ENCODE data around the gene RAP1GAP.
"Not testable (repeated sequence)": the region's sequence is repeated elsewhere in the genome, so short reads cannot be mapped to it uniquely, and the experiment has no call there.

The RAP1GAP gene

DNA sequence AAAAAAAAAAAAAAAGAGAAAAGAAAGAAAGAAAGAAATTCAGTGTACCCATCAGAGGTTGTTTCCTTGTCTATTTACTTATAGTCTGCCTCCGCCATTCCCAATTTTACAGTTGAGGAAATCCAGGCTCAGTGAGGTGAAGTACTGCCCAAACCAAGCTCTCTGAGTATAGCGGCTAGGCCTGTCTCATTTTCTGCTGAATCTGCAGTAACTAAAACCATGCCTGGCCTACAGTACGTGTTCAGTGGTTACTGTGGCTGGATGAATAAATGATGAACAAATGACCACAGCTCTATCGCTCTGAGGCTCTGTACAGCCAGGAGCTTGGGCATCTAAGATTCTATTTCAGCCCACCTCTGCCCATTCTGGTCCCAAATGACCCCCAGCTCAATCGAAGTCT is 24.3 kb downstream of the RAP1GAP start:
- no peak for FAIRE-seq

GRCh38 chr1:21644348-21644747 is 24.8 kb downstream of the RAP1GAP start:
- FAIRE-seq (no peak), DNase-seq (ENCODE audit: low spot score) (no peak)

More for the DNA sequence above, 24.3 kb downstream of the RAP1GAP start:
- DNase-seq (ENCODE audit: low spot score), result peak; percentile 28

- no peak for FAIRE-seq
Observed at GRCh38 chr1:21643624-21644023, 25.5 kb downstream of the RAP1GAP start.

GRCh38 chr1:21641967-21642739 is 27.0 kb downstream of the RAP1GAP start:
- DNase-seq (ENCODE audit: low spot score), result peak; percentile 58
- FAIRE-seq, result no peak

More at GRCh38 chr1:21643624-21644023, 25.5 kb downstream of the RAP1GAP start:
- DNase-seq (ENCODE audit: low spot score), result no peak

DNA sequence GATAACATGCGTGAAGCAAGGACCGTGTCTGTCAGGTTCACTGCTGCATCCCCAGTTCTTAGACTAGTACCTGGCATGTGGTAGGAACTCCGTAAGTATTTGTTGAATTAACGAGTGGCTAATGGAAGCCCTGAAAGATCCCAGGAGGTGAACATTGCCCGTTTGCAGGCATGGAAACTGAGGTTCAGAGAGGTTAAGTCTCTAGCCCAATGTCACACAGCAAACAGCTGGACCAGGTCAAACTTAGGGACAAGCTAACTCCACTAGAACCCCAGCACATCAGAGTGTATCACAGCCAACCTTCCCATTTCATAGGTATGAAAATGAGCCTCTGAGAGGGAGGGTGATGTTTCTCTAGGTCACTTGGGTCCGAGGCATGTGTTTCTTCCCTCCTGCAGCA is 27.6 kb downstream of the RAP1GAP start:
- FAIRE-seq, result no peak
- no peak for DNase-seq (ENCODE audit: low spot score)

DNA sequence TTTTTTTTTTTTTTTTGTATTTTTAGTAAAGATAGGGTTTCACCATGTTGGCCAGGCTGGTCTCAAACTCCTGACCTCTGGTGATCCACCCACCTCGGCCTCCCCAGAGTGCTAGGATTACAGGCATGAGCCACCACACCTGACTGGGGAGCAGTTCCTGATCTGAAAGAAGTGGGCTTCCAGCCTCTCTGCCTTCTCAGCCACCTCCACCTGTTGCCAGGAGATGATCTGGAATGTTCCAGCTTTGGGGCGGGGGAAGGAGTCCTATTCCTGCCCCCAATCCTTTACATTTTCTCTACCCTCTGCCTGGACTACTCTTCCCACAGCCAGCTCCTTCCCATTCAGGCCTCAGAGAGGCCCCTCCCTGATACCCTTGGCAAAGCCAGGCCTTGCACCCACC is 28.1 kb downstream of the RAP1GAP start:
- FAIRE-seq (no peak), DNase-seq (ENCODE audit: low spot score) (no peak)

- no peak for FAIRE-seq
Observed at GRCh38 chr1:21640653-21641052, 28.5 kb downstream of the RAP1GAP start.

DNA sequence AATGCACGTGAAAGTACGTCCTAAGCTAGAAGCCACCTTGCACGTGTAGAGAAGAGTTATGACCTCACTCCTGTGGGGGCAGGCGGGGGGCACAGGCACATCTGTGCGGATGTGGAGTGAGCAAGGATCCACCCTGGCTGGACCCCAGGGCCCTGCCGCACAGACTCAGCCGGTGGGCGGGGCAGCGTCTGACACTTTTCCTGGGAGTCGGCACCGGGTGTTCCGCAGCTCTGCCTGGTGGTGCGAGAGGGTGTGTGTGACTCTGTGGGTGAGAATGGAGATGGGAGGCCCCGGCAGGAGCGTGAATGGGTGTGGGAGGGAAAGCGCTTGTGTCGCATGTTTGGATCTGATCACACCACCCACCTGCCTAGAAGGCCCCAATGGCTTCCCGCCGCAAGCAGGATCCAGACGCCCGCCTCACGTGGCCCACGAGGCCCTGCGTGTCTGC is 29.5 kb downstream of the RAP1GAP start:
- no peak for DNase-seq (ENCODE audit: low spot score)
- FAIRE-seq, result no peak

More at GRCh38 chr1:21640653-21641052, 28.5 kb downstream of the RAP1GAP start:
- no peak for DNase-seq (ENCODE audit: low spot score)

DNA sequence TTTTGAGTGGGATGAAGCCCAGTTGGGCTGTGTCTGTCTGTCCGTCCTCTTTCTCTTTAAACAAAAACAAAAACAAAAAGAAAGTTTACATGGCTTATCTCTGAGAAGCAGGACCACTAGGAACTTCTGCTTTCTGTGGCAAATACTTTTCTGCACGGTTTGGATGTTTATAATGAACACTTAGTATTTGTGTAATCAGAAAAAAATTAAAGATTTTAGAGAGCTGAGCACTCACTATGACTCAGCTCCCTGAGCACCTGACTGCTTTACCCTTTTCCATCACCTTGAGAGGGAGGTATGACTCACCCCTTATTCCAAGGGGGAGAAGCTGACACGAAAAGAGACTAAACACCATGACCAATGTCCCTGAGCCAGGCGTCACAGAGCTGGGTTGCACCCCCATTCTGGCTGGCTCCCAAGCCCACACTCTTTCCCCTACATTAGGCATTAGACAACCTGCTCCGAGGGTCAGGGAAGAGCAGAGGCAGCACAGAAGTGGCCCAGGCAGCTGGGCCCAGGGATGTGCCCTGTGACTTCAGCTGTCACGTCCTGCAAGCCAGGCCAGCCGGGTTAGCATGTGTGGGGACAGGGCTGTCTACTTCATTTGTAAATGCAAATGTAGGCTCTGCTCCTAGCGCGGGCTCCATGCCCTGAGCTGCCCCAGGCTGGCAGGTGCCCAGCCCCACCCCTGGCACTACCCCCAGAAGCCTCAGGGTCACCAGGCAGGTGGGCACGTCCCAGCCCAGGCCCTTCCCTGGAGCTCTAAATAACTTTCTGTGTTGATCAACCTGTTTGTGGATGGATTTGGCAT is 30.4 kb downstream of the RAP1GAP start:
- peak; percentile 92 for DNase-seq (ENCODE audit: low spot score)
- peak; percentile 94 for FAIRE-seq

DNA sequence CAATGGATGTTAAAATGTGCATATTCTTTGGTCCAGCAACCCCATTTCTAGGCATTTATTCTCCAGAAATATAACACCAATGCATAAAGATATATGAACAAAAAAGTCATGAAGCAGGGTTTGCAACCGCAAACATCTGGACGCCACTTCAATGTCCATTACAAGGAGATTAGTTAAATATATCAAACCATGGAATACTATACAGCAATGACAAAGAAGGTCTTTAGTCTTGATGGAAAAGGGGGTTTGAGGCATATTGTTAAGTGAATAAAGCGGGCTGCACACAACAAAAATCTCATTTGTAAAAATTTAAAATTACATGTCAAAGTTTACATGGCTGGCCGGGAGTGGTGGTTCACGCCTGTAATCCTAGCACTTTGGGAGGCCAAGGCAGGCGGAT is 31.6 kb downstream of the RAP1GAP start:
- no peak for DNase-seq (ENCODE audit: low spot score)
- FAIRE-seq, result no peak

GRCh38 chr1:21636029-21636428 is 33.1 kb downstream of the RAP1GAP start:
- FAIRE-seq (no peak), DNase-seq (ENCODE audit: low spot score) (no peak)

- FAIRE-seq, result no peak
Observed at GRCh38 chr1:21634806-21635535, 34.2 kb downstream of the RAP1GAP start.

DNA sequence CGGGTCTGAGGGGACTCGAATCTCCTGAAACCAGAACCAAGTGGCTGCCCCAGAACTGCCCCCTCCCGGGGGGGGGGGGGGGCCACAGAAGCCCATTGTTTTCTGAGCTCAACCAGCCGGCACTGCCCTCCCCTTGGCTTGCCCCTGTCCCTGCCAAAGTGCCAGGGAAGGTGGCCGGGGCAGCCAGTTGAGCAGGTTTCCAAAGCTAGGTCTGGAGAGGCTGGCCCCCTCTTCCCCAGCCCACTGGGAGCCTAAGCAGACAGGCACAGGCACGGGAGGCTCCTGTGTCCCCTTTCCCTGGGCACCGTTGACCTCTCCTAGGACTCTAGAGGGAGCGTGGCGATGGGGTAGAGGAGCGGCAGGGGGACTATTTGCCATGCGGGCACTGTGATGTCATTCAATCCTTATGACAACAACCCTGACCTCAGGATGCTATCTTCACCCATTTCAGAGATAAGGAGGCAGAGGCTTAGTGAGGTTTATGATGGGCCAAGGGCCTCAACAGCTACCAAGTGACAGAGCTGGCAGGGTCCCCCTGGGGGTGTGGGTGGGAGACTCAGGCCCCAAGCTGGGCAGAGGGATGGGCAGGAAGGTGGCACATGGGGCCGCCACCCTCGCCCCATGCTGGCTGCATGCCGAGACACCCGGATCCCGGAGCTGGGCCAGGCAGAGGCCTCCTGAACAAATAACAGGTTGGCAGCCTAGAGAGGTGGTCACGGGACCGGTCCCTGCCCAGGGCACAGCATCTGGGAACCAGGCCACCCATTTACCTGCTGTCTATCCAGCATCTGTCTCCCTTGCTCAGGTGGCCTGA is 35.0 kb downstream of the RAP1GAP start:
- no peak for DNase-seq (ENCODE audit: low spot score)
- FAIRE-seq, result no peak

More at GRCh38 chr1:21634806-21635535, 34.2 kb downstream of the RAP1GAP start:
- DNase-seq (ENCODE audit: low spot score), result peak; percentile 76

DNA sequence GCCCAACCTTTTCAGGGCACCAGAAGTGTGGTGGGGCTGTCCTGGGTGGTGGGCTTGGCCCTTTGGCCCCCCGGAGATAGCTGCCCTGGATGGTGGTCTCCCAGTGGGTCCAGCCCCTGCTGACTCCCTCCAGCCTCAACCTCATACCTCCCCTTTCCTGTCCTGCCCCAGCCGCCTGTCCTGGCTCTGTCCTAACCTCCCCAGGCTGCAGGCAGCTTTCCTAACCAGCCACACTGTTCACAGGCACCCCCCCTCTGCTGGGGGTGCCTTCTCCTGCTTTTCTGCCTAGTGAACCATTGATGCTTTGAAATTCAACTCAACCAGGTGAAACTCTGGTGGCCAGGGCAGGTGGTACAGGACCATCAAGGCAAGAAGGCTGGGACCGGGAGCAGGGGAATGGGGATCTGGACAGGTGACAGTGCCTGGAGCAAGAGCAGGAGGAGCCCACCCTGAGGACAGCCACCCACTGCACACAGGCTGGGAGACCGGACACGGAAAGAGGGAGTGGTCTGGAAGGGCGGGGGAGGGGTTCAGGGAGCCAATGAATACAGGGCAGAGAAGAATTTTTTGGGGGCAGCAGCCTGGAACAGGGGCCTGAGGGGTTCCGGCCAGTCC is 35.9 kb downstream of the RAP1GAP start:
- no peak for FAIRE-seq

DNA sequence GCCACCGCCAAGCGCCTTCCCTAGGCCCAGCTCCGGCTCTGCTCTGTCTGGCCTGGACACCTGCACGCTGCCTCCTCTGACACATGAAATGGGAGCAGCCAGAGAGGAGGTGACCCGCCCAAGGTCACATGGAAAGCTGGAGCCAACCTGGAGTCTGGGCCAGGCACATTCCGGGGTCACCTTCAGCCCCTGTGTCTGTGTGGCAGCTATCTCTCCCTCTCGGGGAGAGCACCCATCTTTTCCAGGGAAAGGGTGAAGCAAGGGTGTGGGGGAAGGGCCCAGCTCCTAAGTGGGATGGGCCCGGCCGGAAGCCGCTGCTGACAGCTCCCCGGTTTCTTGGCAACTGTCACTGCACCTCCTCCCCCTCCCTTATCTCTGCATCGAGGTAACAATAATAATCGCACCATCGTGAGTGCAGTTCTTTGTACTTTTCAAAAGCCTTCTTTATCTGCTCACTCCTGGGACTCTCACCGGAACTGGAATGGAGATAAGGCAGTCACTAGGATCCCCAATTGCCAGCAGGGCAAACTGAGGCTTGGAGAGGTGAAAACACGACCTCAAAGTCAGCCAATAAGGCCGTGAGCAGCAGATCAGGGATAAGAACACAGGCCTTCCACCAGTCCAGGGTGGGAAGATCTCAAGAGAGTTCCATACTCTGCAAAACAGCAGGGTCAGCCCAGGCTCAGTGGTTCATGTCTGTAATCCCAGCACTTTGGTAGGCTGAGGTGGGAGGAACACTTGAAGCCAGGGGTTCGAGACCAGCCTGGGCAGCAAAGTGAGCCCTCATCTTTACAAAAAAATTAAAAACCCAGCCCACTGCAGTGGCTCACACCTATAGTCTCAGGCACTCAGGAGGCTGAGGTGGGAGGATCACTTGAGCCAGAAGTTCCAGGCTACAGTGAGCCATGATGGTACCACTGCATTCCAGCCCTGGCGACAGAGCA is 36.9 kb downstream of the RAP1GAP start:
- DNase-seq (ENCODE audit: low spot score), result no peak

More for the DNA sequence above, 35.9 kb downstream of the RAP1GAP start:
- no peak for DNase-seq (ENCODE audit: low spot score)

GRCh38 chr1:21631590-21631943 is 37.6 kb downstream of the RAP1GAP start:
- not testable (repeated sequence) for FAIRE-seq; DNase-seq (ENCODE audit: low spot score)

More for the DNA sequence above, 36.9 kb downstream of the RAP1GAP start:
- FAIRE-seq, result no peak

DNA sequence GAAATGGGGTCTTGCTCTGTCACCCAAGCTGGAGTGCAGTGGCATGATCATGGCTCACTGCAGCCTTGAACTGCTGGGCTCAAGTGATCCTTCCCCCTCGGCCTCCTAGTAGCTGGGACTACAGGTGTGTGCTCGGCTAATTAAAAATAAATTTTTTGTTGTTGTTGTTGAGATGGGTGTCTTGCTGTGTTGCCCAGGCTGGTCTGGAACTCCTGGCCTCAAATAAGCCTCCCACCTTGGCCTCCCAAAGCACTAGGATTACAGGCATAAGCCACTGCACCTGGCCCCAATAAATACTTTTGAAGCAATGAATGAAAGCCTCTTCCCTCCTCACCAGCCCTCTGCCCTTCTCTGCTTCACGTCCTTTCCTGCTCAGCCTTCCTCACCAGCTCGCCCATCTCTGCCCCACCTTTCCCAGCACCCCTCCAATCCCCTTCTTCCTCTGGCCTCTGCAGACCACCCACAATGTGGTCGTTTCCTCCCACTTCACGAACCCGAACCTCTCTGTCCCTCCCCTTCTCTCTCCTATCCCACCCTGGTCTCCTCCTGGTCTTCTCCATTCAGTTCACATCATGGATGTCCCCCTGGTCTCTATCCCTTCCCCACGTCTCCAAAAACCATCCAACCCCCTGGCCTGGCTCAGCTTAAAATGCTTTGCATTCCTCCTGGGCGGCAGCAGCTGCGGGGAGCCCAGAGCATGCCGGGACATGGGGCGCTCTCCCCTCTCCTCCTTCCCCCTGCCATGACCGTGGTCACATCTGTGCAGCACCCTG is 38.4 kb downstream of the RAP1GAP start:
- DNase-seq (ENCODE audit: low spot score), result no peak
- no peak for FAIRE-seq

DNA sequence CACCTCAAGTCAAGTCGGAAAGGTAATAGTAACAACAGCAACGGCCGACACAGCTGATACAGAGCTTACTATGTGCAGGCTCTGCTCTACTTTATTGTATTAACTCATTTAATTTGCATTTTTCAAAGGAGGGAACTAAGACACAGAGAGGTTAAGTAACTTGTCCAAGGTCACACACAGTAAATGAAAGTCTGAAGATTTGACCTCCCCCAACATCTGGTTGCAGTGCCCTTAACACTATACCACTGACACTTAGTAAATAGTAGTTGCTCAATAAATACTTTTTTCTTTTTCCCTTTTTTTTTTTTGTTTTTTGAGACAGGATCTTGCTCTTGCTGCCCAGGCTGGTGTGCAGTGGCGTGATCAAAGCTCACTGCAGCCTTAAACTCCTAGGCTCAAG is 39.2 kb downstream of the RAP1GAP start:
- FAIRE-seq (no peak), DNase-seq (ENCODE audit: low spot score) (no peak)

Data from RCC 7860 (cell line).